ENCODE results near the gene ICA1. TPM values are rescaled to one million over a fixed set of nuclear protein-coding genes. Genes with fewer than 3 reads are reported as not detected.

Gene ICA1
- total and polyA plus RNA-seq, 2 experiments from 2014 or later, result 45.2 to 83.7 TPM

DNA sequence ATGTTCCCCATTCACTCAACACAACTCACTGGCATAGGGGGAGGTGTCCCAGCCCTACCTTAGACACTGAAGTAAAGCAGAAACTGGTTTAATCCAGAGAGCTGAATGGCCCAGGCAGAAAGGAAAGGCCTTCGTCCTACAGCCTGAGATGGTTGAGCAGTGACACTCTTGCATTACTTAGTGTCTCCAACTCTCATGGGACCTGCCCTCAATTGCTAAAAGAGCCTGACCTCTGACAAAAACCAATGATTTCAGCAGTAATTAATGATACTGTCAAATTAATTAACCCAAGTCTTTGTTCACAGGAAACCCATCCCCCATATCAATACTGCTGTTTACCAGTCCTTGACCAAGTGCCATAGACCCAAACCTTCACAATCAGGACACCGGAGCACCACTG lies 48.6 kb downstream of the ICA1 start (continued):
- TF ChIP-seq, protein P1, sequence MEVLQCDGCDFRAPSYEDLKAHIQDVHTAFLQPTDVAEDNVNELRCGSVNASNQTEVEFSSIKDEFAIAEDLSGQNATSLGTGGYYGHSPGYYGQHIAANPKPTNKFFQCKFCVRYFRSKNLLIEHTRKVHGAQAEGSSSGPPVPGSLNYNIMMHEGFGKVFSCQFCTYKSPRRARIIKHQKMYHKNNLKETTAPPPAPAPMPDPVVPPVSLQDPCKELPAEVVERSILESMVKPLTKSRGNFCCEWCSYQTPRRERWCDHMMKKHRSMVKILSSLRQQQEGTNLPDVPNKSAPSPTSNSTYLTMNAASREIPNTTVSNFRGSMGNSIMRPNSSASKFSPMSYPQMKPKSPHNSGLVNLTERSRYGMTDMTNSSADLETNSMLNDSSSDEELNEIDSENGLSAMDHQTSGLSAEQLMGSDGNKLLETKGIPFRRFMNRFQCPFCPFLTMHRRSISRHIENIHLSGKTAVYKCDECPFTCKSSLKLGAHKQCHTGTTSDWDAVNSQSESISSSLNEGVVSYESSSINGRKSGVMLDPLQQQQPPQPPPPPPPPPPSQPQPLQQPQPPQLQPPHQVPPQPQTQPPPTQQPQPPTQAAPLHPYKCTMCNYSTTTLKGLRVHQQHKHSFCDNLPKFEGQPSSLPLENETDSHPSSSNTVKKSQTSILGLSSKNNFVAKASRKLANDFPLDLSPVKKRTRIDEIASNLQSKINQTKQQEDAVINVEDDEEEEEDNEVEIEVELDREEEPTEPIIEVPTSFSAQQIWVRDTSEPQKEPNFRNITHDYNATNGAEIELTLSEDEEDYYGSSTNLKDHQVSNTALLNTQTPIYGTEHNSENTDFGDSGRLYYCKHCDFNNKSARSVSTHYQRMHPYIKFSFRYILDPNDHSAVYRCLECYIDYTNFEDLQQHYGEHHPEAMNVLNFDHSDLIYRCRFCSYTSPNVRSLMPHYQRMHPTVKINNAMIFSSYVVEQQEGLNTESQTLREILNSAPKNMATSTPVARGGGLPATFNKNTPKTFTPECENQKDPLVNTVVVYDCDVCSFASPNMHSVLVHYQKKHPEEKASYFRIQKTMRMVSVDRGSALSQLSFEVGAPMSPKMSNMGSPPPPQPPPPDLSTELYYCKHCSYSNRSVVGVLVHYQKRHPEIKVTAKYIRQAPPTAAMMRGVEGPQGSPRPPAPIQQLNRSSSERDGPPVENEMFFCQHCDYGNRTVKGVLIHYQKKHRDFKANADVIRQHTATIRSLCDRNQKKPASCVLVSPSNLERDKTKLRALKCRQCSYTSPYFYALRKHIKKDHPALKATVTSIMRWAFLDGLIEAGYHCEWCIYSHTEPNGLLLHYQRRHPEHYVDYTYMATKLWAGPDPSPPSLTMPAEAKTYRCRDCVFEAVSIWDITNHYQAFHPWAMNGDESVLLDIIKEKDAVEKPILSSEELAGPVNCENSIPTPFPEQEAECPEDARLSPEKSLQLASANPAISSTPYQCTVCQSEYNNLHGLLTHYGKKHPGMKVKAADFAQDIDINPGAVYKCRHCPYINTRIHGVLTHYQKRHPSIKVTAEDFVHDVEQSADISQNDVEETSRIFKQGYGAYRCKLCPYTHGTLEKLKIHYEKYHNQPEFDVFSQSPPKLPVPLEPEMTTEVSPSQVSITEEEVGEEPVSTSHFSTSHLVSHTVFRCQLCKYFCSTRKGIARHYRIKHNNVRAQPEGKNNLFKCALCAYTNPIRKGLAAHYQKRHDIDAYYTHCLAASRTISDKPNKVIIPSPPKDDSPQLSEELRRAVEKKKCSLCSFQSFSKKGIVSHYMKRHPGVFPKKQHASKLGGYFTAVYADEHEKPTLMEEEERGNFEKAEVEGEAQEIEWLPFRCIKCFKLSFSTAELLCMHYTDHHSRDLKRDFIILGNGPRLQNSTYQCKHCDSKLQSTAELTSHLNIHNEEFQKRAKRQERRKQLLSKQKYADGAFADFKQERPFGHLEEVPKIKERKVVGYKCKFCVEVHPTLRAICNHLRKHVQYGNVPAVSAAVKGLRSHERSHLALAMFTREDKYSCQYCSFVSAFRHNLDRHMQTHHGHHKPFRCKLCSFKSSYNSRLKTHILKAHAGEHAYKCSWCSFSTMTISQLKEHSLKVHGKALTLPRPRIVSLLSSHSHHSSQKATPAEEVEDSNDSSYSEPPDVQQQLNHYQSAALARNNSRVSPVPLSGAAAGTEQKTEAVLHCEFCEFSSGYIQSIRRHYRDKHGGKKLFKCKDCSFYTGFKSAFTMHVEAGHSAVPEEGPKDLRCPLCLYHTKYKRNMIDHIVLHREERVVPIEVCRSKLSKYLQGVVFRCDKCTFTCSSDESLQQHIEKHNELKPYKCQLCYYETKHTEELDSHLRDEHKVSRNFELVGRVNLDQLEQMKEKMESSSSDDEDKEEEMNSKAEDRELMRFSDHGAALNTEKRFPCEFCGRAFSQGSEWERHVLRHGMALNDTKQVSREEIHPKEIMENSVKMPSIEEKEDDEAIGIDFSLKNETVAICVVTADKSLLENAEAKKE (CRISPR knock-in tag; IDR thresholded peaks at IDR 0.05), result no peak
- TF ChIP-seq STAT1 (IDR thresholded peaks at IDR 0.05; ENCODE audit: unreplicated experiment) (no peak), ZNF331 (CRISPR knock-in tag; IDR thresholded peaks at IDR 0.05; ENCODE audit: low read depth) (no peak)

GRCh38 chr7:8212638-8213037 lies 49.3 kb downstream of the ICA1 start:
- no peak overlapping the region for H3K4me2 ChIP-seq
- DNase-seq (ENCODE audit: low spot score), result no peak
- peaks cover 10% of the 10 kb centered on the region for H3K36me3 Mint-ChIP-seq (ENCODE audit: low read depth)
- H3K27ac Mint-ChIP-seq, result no peak overlapping the region
- no peak overlapping the region for H3K4me3 Mint-ChIP-seq
- H3K79me2 ChIP-seq (replicated peaks; ENCODE audit: insufficient read depth), result no peaks in the 10 kb centered on the region
- peaks cover 56% of the 10 kb centered on the region for H3K4me1 Mint-ChIP-seq
- H3K9me3 Mint-ChIP-seq, result no peaks in the 10 kb centered on the region
- H2AFZ ChIP-seq, result no peak overlapping the region
- peaks cover 6% of the 10 kb centered on the region for H3K27me3 Mint-ChIP-seq (ENCODE audit: insufficient read depth, low read depth, poor library complexity)
- no peak overlapping the region for H3K4me3 ChIP-seq
- ATAC-seq, result peak; percentile 19; the same call in 1 of the 3 replicates
- peaks cover 48% of the 10 kb centered on the region for H3K4me1 ChIP-seq (ENCODE audit: insufficient read depth)
- no peak overlapping the region; the same call in 1 of the 2 replicates for H3K27ac ChIP-seq (ENCODE audit: low read depth)
- no peaks in the 10 kb centered on the region for H3K9me2 ChIP-seq (ENCODE audit: insufficient read depth)
- H4K20me1 ChIP-seq (replicated peaks; ENCODE audit: insufficient read depth), result no peaks in the 10 kb centered on the region
- H3F3A ChIP-seq (replicated peaks; ENCODE audit: low read depth), result 0 out of 2 replicates have a peak, but pooled peaks cover 2% of the 10 kb centered on the region
- no peaks in the 10 kb centered on the region for H3K27me3 ChIP-seq (ENCODE audit: insufficient read depth)
- no peaks in the 10 kb centered on the region for H3K36me3 ChIP-seq (ENCODE audit: insufficient read depth)
- TF ChIP-seq, protein P1 (CRISPR knock-in tag; IDR thresholded peaks at IDR 0.05), result no peak
- TF ChIP-seq ZNF114 (CRISPR knock-in tag; IDR thresholded peaks at IDR 0.05) (no peak), JUNB (IDR thresholded peaks at IDR 0.05; ENCODE audit: unreplicated experiment) (no peak), EZH2 (IDR thresholded peaks at IDR 0.05; ENCODE audit: low read depth, unreplicated experiment) (no peak), NANOG (IDR thresholded peaks at IDR 0.05; ENCODE audit: borderline replicate concordance) (no peak), STAT1 (IDR thresholded peaks at IDR 0.05; ENCODE audit: unreplicated experiment) (no peak)
- TF ChIP-seq, protein P2, sequence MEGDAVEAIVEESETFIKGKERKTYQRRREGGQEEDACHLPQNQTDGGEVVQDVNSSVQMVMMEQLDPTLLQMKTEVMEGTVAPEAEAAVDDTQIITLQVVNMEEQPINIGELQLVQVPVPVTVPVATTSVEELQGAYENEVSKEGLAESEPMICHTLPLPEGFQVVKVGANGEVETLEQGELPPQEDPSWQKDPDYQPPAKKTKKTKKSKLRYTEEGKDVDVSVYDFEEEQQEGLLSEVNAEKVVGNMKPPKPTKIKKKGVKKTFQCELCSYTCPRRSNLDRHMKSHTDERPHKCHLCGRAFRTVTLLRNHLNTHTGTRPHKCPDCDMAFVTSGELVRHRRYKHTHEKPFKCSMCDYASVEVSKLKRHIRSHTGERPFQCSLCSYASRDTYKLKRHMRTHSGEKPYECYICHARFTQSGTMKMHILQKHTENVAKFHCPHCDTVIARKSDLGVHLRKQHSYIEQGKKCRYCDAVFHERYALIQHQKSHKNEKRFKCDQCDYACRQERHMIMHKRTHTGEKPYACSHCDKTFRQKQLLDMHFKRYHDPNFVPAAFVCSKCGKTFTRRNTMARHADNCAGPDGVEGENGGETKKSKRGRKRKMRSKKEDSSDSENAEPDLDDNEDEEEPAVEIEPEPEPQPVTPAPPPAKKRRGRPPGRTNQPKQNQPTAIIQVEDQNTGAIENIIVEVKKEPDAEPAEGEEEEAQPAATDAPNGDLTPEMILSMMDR (conservative IDR thresholded peaks at IDR 0.05; ENCODE audit: low read depth in 2 of 2), result no peak
